Measurements from ENCODE around the gene MRTO4. TPM values are rescaled to one million over a fixed set of nuclear protein-coding genes. Genes with fewer than 3 reads are reported as not detected.

Gene MRTO4
- total and polyA plus RNA-seq, 2 of the 13 experiments (the other 11 are each of a cell fraction or from before 2014, with no cell fraction given) = 28.1 to 59.2 TPM

GRCh38 chr1:19251305-19252196, at the start of gene MRTO4, which contains the start of gene EMC1 (continued):
- TF ChIP-seq SOX13 (IDR thresholded peaks at IDR 0.05) (no peak), SOX13 (CRISPR knock-in tag; conservative IDR thresholded peaks at IDR 0.05 in 1 of 2, IDR thresholded peaks at IDR 0.05 in 1 of 2) (no peak; a peak in 1 of 4 replicates), ZNF639 (CRISPR knock-in tag; conservative IDR thresholded peaks at IDR 0.05) (peak; percentile 78; the same call in 1 of the 2 replicates), REL (CRISPR knock-in tag; conservative IDR thresholded peaks at IDR 0.05) (peak; percentile 92), ZNF362 (CRISPR knock-in tag; IDR thresholded peaks at IDR 0.05; ENCODE audit: borderline replicate concordance) (peak; percentile 38; the same call in 1 of the 2 replicates), ZNF589 (CRISPR knock-in tag; conservative IDR thresholded peaks at IDR 0.05) (peak; percentile 95), ZZZ3 (CRISPR knock-in tag; IDR thresholded peaks at IDR 0.05; ENCODE audit: borderline replicate concordance) (peak; percentile 91; the same call in 1 of the 2 replicates), ZNF260 (CRISPR knock-in tag; IDR thresholded peaks at IDR 0.05; ENCODE audit: borderline replicate concordance, low read depth) (no peak), ZNF792 (CRISPR knock-in tag; IDR thresholded peaks at IDR 0.05) (peak; percentile 64), ZNF546 (CRISPR knock-in tag; conservative IDR thresholded peaks at IDR 0.05) (0 out of 2 replicates have a peak, but pooled peaks have one; percentile 31), ETV6 (CRISPR knock-in tag; conservative IDR thresholded peaks at IDR 0.05) (no peak; the same call in 1 of the 2 replicates), ZNF768 (CRISPR knock-in tag; IDR thresholded peaks at IDR 0.05) (peak; percentile 50; the same call in 1 of the 2 replicates), ZNF251 (CRISPR knock-in tag; IDR thresholded peaks at IDR 0.05) (no peak), ZNF432 (CRISPR knock-in tag; IDR thresholded peaks at IDR 0.05; ENCODE audit: borderline replicate concordance) (no peak), TFDP1 (CRISPR knock-in tag; IDR thresholded peaks at IDR 0.05; ENCODE audit: borderline replicate concordance) (peak; percentile 81; the same call in 1 of the 2 replicates), ZNF570 (CRISPR knock-in tag; IDR thresholded peaks at IDR 0.05; ENCODE audit: borderline replicate concordance) (no peak), FOSL2 (CRISPR knock-in tag; IDR thresholded peaks at IDR 0.05) (peak; percentile 38; the same call in 1 of the 2 replicates), ZFAT (CRISPR knock-in tag; conservative IDR thresholded peaks at IDR 0.05) (no peak), SKI (IDR thresholded peaks at IDR 0.05; ENCODE audit: partially characterized antibody) (peak; percentile 68), ZNF609 (CRISPR knock-in tag; IDR thresholded peaks at IDR 0.05; ENCODE audit: borderline replicate concordance) (peak; percentile 32; the same call in 1 of the 2 replicates)
